Naive thymus-derived CD8-positive, alpha-beta T cell (primary cell): ENCODE results near the gene MEGF9. TPM values are rescaled to one million over a fixed set of nuclear protein-coding genes. Genes with fewer than 3 reads are reported as not detected.
"Not testable (repeated sequence)": the region's sequence is repeated elsewhere in the genome, so short reads cannot be mapped to it uniquely, and the experiment has no call there.

Experiments used
- ATAC-seq, 2 donors: fragments of 150-1000 bp; cut with Tn5 transposase in 1 of 2; sonication (Bioruptor Pico), chemical (Tn5 transposase) in 1 of 2; 1 replicate in 1 of 2; 2 replicates in 1 of 2; pipeline ENCODE4 v1.10.0; 2021; ENCODE audit warnings: mild to moderate bottlenecking in 2 of 2, moderate library complexity in 2 of 2
- POLR2A ChIA-PET: fragments of 350-600 bp; sonication (Branson Sonifier 250); formaldehyde crosslinking; loops from one replicate; lab custom pipeline; 2021; ENCODE audit warnings: antibody characterized with exemption; lab: Charles Lee
- DNase-seq, 10 donors: peaks; one replicate each; pipeline versions ENCODE4 v3.0.0 to v3.0.0-alpha.2; 2020 to 2022
- H3K27ac Mint-ChIP-seq, 10 donors: one replicate each; pipeline ENCODE4 v1.8.0; 2020 to 2022; ENCODE audit warnings: mild to moderate bottlenecking in 10 of 10, mixed read lengths in 10 of 10, moderate library complexity in 4 of 10, inconsistent platforms in 1 of 10
- H3K27me3 Mint-ChIP-seq, 5 donors: one replicate each; pipeline ENCODE4 v1.8.0; 2021 to 2022; ENCODE audit warnings: mixed read lengths in 5 of 5
- H3K36me3 Mint-ChIP-seq, 3 donors: one replicate each; pipeline ENCODE4 v1.8.0; 2020 to 2022; ENCODE audit warnings: mixed read lengths in 3 of 3, mild to moderate bottlenecking in 2 of 3, inconsistent platforms in 1 of 3
- H3K4me1 Mint-ChIP-seq, 4 donors: one replicate each; pipeline ENCODE4 v1.8.0; 2021 to 2022; ENCODE audit warnings: mixed read lengths in 4 of 4
- H3K4me3 Mint-ChIP-seq, 10 donors: one replicate each; pipeline ENCODE4 v1.8.0; 2020 to 2022; ENCODE audit warnings: mild to moderate bottlenecking in 10 of 10, mixed read lengths in 10 of 10, moderate library complexity in 6 of 10, inconsistent platforms in 1 of 10
- H3K9me3 Mint-ChIP-seq, 9 donors: one replicate each; pipeline ENCODE4 v1.8.0; 2020 to 2022; ENCODE audit warnings: mixed read lengths in 9 of 9, mild to moderate bottlenecking in 3 of 9, inconsistent platforms in 1 of 9, moderate library complexity in 1 of 9
- polyA plus RNA-seq, 3 donors: library from polyadenylated mRNA; unstranded; fragments of 300-500 nt; fragmentation: Illumina TruSeq; gene quantifications; one replicate each; pipeline ENCODE4 v1.2.3, GENCODE V29; 2021
- total RNA-seq, 8 experiments: library from RNA in 2 of 8; stranded (reverse) in 2 of 8; gene quantifications; one replicate each; pipeline ENCODE4 v1.2.3 and lab custom pipeline; 2021 to 2026

The MEGF9 gene
- total and polyA plus RNA-seq, 5 experiments from 2014 or later = 3.0 to 11.1 (median 4.9) TPM

- no peaks in the 10 kb centered on the region for H3K27me3 Mint-ChIP-seq
- H3K4me3 Mint-ChIP-seq = no peak overlapping the region
- ATAC-seq (no peak), DNase-seq (no peak)
- POLR2A ChIA-PET = no interaction called here
- no peaks in the 10 kb centered on the region for H3K9me3 Mint-ChIP-seq
- no peak overlapping the region for H3K27ac Mint-ChIP-seq
- peaks cover 12 to 81% (median 21%) of the 10 kb centered on the region in 3 donors for H3K36me3 Mint-ChIP-seq
- H3K4me1 Mint-ChIP-seq = peaks cover 10 to 21% (median 18%) of the 10 kb centered on the region in 4 donors
Observed at GRCh38 chr9:120569556-120569955, 144.7 kb downstream of the MEGF9 start.

- Mint-ChIP-seq H3K4me1 (peaks cover 6 to 14% (median 13%) of the 10 kb centered on the region in 4 donors), H3K4me3 (no peak overlapping the region), H3K27me3 (no peaks in the 10 kb centered on the region), H3K36me3 (peaks cover 12 to 85% (median 21%) of the 10 kb centered on the region in 3 donors), H3K9me3 (no peaks in the 10 kb centered on the region), H3K27ac (no peak overlapping the region)
- ATAC-seq (no peak), DNase-seq (no peak)
- POLR2A ChIA-PET = no interaction called here
Observed at GRCh38 chr9:120568816-120569215, 145.5 kb downstream of the MEGF9 start.

- ATAC-seq (no peak), DNase-seq (no peak)
- Mint-ChIP-seq H3K4me3 (no peak overlapping the region), H3K27ac (no peak overlapping the region), H3K36me3 (peaks cover 12 to 90% (median 24%) of the 10 kb centered on the region in 3 donors), H3K27me3 (no peaks in the 10 kb centered on the region), H3K4me1 (peaks cover 8 to 16% (median 15%) of the 10 kb centered on the region in 4 donors), H3K9me3 (no peaks in the 10 kb centered on the region)
- POLR2A ChIA-PET = no interaction called here
Observed at GRCh38 chr9:120567874-120568273, 146.4 kb downstream of the MEGF9 start.

- Mint-ChIP-seq H3K27ac (no peak overlapping the region), H3K9me3 (no peaks in the 10 kb centered on the region), H3K36me3 (peaks cover 18 to 94% (median 26%) of the 10 kb centered on the region in 3 donors), H3K27me3 (no peaks in the 10 kb centered on the region), H3K4me1 (peaks cover 9 to 21% (median 20%) of the 10 kb centered on the region in 4 donors), H3K4me3 (no peak overlapping the region)
- POLR2A ChIA-PET = no interaction called here
- DNase-seq (no peak), ATAC-seq (no peak)
Observed at GRCh38 chr9:120567081-120567480, 147.2 kb downstream of the MEGF9 start.

- Mint-ChIP-seq H3K27me3 (no peaks in the 10 kb centered on the region), H3K36me3 (peaks cover 15 to 92% (median 20%) of the 10 kb centered on the region in 3 donors), H3K4me1 (peaks cover 13 to 25% (median 19%) of the 10 kb centered on the region in 4 donors), H3K27ac (no peak overlapping the region), H3K9me3 (no peaks in the 10 kb centered on the region), H3K4me3 (no peak overlapping the region)
- no peak for DNase-seq
- ATAC-seq = no peak
- POLR2A ChIA-PET = no interaction called here
Observed at GRCh38 chr9:120564589-120564988, 149.7 kb downstream of the MEGF9 start.

- Mint-ChIP-seq H3K36me3 (peaks cover 16 to 85% (median 17%) of the 10 kb centered on the region in 3 donors), H3K4me1 (peaks cover 15 to 28% (median 24%) of the 10 kb centered on the region in 4 donors), H3K9me3 (no peaks in the 10 kb centered on the region), H3K27me3 (no peaks in the 10 kb centered on the region), H3K4me3 (no peak overlapping the region), H3K27ac (peak overlapping the region in 2 of 10 donors; percentile 29 to 44)
- no peak for ATAC-seq
- no peak for DNase-seq
- POLR2A ChIA-PET = interaction anchor here (0.8 kb wide), 1 partner anchor 10 kb away, joined by 3 read pairs; no protein-coding TSS in a partner anchor
Observed at GRCh38 chr9:120562861-120563443, 151.3 kb downstream of the MEGF9 start.

GRCh38 chr9:120561709-120562108 lies 152.6 kb downstream of the MEGF9 start:
- Mint-ChIP-seq H3K27me3 (no peaks in the 10 kb centered on the region), H3K4me1 (peaks cover 18 to 28% (median 24%) of the 10 kb centered on the region in 4 donors), H3K36me3 (peaks cover 13 to 79% (median 15%) of the 10 kb centered on the region in 3 donors), H3K4me3 (no peak overlapping the region), H3K9me3 (no peaks in the 10 kb centered on the region), H3K27ac (peak overlapping the region in 1 of 10 donors; percentile 40)
- DNase-seq (no peak), ATAC-seq (no peak)
- POLR2A ChIA-PET = no interaction called here

- Mint-ChIP-seq H3K9me3 (no peaks in the 10 kb centered on the region), H3K27me3 (no peaks in the 10 kb centered on the region), H3K4me1 (peaks cover 15 to 20% (median 16%) of the 10 kb centered on the region in 4 donors), H3K36me3 (peaks cover 13 to 73% (median 26%) of the 10 kb centered on the region in 3 donors), H3K4me3 (no peak overlapping the region), H3K27ac (peak overlapping the region in 1 of 10 donors; percentile 28)
- no peak for ATAC-seq
- POLR2A ChIA-PET = interaction anchor here (0.7 kb wide), 1 partner anchor 14 kb away, joined by 7 read pairs; no protein-coding TSS in a partner anchor
- no peak for DNase-seq
Observed at GRCh38 chr9:120559546-120559945, 154.7 kb downstream of the MEGF9 start.

GRCh38 chr9:120558454-120558853 lies 155.8 kb downstream of the MEGF9 start:
- peaks cover 13 to 71% (median 28%) of the 10 kb centered on the region in 3 donors for H3K36me3 Mint-ChIP-seq
- POLR2A ChIA-PET = no interaction called here

GRCh38 chr9:120557205-120557604 lies 157.1 kb downstream of the MEGF9 start:
- DNase-seq (no peak), ATAC-seq (no peak)
- H3K4me3 Mint-ChIP-seq = no peak overlapping the region
- POLR2A ChIA-PET = no interaction called here
- H3K36me3 Mint-ChIP-seq = peaks cover 8 to 66% (median 35%) of the 10 kb centered on the region in 3 donors
- peak overlapping the region in 1 of 10 donors; percentile 48 for H3K27ac Mint-ChIP-seq
- H3K4me1 Mint-ChIP-seq = peaks cover 6 to 13% (median 8%) of the 10 kb centered on the region in 4 donors
- H3K9me3 Mint-ChIP-seq = peaks cover 0 to 2% (median 0%) of the 10 kb centered on the region in 9 donors
- no peaks in the 10 kb centered on the region for H3K27me3 Mint-ChIP-seq

More at GRCh38 chr9:120558454-120558853, 155.8 kb downstream of the MEGF9 start:
- no peaks in the 10 kb centered on the region for H3K9me3 Mint-ChIP-seq
- ATAC-seq (no peak), DNase-seq (no peak)
- no peak overlapping the region for H3K4me3 Mint-ChIP-seq
- peaks cover 15 to 17% (median 16%) of the 10 kb centered on the region in 4 donors for H3K4me1 Mint-ChIP-seq
- peak overlapping the region in 3 of 10 donors; percentile 2 to 86 (median 4) for H3K27ac Mint-ChIP-seq
- no peaks in the 10 kb centered on the region for H3K27me3 Mint-ChIP-seq

GRCh38 chr9:120556775-120557174 lies 157.5 kb downstream of the MEGF9 start:
- no peak overlapping the region for H3K4me3 Mint-ChIP-seq
- DNase-seq (no peak), ATAC-seq (no peak)
- peaks cover 0 to 2% (median 0%) of the 10 kb centered on the region in 9 donors for H3K9me3 Mint-ChIP-seq
- H3K27ac Mint-ChIP-seq = peak overlapping the region in 1 of 10 donors; percentile 57
- H3K27me3 Mint-ChIP-seq = no peaks in the 10 kb centered on the region
- POLR2A ChIA-PET = no interaction called here
- H3K4me1 Mint-ChIP-seq = peaks cover 5 to 13% (median 6%) of the 10 kb centered on the region in 4 donors
- peaks cover 5 to 64% (median 31%) of the 10 kb centered on the region in 3 donors for H3K36me3 Mint-ChIP-seq

- DNase-seq (no peak), ATAC-seq (no peak)
- POLR2A ChIA-PET = no interaction called here
- Mint-ChIP-seq H3K4me1 (peaks cover 5 to 13% (median 7%) of the 10 kb centered on the region in 4 donors), H3K4me3 (no peak overlapping the region), H3K27ac (peak overlapping the region in 1 of 10 donors; percentile 3), H3K27me3 (no peaks in the 10 kb centered on the region), H3K36me3 (peaks cover 5 to 66% (median 38%) of the 10 kb centered on the region in 3 donors), H3K9me3 (peaks cover 0 to 2% (median 0%) of the 10 kb centered on the region in 9 donors)
Observed at GRCh38 chr9:120555839-120556238, 158.4 kb downstream of the MEGF9 start.

- H3K27ac Mint-ChIP-seq, DNase-seq, H3K27me3 Mint-ChIP-seq, H3K4me3 Mint-ChIP-seq, POLR2A ChIA-PET, H3K9me3 Mint-ChIP-seq, H3K4me1 Mint-ChIP-seq, ATAC-seq: not testable (repeated sequence)
- peaks cover 0 to 79% (median 56%) of the 10 kb centered on the region in 3 donors for H3K36me3 Mint-ChIP-seq
Observed at GRCh38 chr9:120552210-120552704, 162.0 kb downstream of the MEGF9 start.
